Thyroid gland (tissue), 4 donors: ENCODE measurements around the gene TSPAN8. TPM values are rescaled to one million over a fixed set of nuclear protein-coding genes. Genes with fewer than 3 reads are reported as not detected.

Source experiments
- DNase-seq, 2 donors: peaks; one replicate each; pipeline ENCODE4 v3.0.0-alpha.2; 2019
- H3K27ac ChIP-seq, 3 donors: fragments of 200-600 bp; sonication (generic); 1 replicate in 2 of 3; 2 replicates in 1 of 3; pipeline ENCODE4 v1.5.1; 2016 to 2019; ENCODE audit warnings: mild to moderate bottlenecking in 1 of 3, moderate library complexity in 1 of 3
- H3K27me3 ChIP-seq: fragments of 200-600 bp; sonication (generic); one replicate; pipeline ENCODE4 v1.5.1; 2019
- H3K36me3 ChIP-seq, 2 donors: fragments of 200-600 bp; sonication (generic); one replicate each; pipeline ENCODE4 v1.5.1; 2016 to 2019
- H3K4me1 ChIP-seq, 2 donors: fragments of 200-600 bp; sonication (generic); one replicate each; pipeline ENCODE4 v1.5.1; 2017 to 2019
- H3K4me3 ChIP-seq, 3 donors: fragments of 200-600 bp; sonication (generic); replicated peaks in 1 of 3; 1 replicate in 2 of 3; 2 replicates in 1 of 3; pipeline ENCODE4 v1.5.1; 2016; ENCODE audit warnings: mild to moderate bottlenecking in 1 of 3
- H3K9me3 ChIP-seq: fragments of 200-600 bp; sonication (generic); one replicate; pipeline ENCODE4 v1.5.1; 2017
- POLR2A ChIP-seq, 2 donors: fragments of 450-650 bp; IDR thresholded peaks; one replicate each; pipeline ENCODE4 v1.6.1; 2017; ENCODE audit warnings: antibody characterized with exemption in 2 of 2, mild to moderate bottlenecking in 2 of 2, moderate library complexity in 1 of 2
- WGBS, 2 donors: methylation state at CpG; one replicate each; pipeline ENCODE4 v1.1.5; 2017; 5-methylcytosine and 5-hydroxymethylcytosine counted together
- intact Hi-C: fragments of 100-400 bp; cut with DNase I; formaldehyde crosslinking; loops from one replicate; pipeline ENCODE4 v1.15.1; 2023
- total RNA-seq, 4 donors: library from RNA; depleted of rRNA; stranded (reverse); fragments of >200 nt; gene quantifications; one replicate each; pipeline ENCODE4 v1.2.3, GENCODE V29; 2016
- TF ChIP-seq, protein P1 (sequence below), 6 experiments: fragments of 200-600 bp in 3 of 6; fragments of 450-650 bp in 3 of 6; sonication (generic) in 3 of 6; IDR thresholded peaks; one replicate each; pipeline ENCODE4 v1.5.1; 2016 to 2019; ENCODE audit warnings: antibody characterized with exemption in 6 of 6, mild to moderate bottlenecking in 2 of 6, inconsistent platforms in 1 of 6, moderate library complexity in 1 of 6

Gene TSPAN8
- total RNA-seq, 4 donors from 2014 or later = 3.7 to 9.6 (median 8.0) TPM

DNA sequence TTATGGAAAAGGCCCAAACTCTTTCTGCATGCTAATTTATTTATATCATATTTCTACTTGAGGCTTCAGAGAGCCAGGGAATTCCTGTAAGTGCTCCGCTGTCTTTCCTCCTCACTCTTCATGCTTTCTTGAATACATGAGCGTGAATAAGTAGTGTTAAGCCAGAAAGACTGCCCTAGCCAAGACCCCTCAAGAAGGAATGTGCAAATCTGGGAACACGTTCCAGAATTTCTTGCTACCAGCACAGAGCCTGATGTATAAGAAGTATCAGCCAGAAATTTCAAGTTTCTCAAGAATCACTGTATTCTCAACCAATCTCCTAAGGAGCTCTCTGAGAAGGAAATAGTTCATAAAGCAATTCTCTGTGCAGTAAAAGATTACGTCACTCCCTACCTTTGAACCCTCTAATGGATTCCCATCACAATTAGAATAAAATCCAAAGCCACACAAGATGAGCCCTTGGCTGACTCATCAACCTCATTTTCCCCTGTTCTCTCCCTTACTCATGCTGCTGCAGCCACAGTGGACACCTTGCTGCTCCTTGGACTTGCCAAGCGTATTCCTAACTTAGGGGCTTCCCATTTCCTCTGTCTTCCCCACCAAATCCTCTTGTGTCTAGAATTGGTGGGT lies 6.9 kb upstream of the TSPAN8 start:
- Histone ChIP-seq H3K4me3 (no peak overlapping the region), H3K9me3 (no peaks in the 10 kb centered on the region), H3K27me3 (no peaks in the 10 kb centered on the region), H3K27ac (peak overlapping the region; percentile 39 to 64 (median 53)), H3K4me1 (peaks cover 18 to 20% of the 10 kb centered on the region in 2 donors), H3K36me3 (no peaks in the 10 kb centered on the region)
- intact Hi-C loops = no loop called here
- 36 to 41% methylated on average over 5 of the region's 5 CpGs for WGBS, 2 donors
- no peak for TF ChIP-seq POLR2A (IDR thresholded peaks at IDR 0.05)
- TF ChIP-seq, protein P1, sequence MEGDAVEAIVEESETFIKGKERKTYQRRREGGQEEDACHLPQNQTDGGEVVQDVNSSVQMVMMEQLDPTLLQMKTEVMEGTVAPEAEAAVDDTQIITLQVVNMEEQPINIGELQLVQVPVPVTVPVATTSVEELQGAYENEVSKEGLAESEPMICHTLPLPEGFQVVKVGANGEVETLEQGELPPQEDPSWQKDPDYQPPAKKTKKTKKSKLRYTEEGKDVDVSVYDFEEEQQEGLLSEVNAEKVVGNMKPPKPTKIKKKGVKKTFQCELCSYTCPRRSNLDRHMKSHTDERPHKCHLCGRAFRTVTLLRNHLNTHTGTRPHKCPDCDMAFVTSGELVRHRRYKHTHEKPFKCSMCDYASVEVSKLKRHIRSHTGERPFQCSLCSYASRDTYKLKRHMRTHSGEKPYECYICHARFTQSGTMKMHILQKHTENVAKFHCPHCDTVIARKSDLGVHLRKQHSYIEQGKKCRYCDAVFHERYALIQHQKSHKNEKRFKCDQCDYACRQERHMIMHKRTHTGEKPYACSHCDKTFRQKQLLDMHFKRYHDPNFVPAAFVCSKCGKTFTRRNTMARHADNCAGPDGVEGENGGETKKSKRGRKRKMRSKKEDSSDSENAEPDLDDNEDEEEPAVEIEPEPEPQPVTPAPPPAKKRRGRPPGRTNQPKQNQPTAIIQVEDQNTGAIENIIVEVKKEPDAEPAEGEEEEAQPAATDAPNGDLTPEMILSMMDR (IDR thresholded peaks at IDR 0.05) = no peak
- DNase-seq = peak; percentile 9 to 17

DNA sequence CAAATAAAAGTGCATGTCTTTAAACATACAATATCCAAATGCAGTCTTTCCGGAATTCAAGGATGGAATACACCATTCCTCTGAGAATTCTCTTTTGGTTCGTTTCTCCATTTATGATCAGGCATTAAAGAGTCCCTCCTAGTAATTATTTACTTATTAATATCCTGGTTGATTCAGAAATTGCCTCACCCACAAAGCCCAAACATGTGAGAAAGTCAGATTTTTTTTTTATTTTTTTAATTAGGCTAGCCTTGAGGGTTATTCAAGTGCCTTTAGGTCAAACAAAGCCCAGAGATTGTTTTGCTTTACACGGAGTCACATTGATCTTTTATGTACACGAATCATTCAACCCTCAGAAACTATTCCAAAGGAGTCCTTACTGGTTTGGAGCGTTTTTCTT lies 6.4 kb upstream of the TSPAN8 start:
- Histone ChIP-seq H3K36me3 (no peaks in the 10 kb centered on the region), H3K27me3 (no peaks in the 10 kb centered on the region), H3K9me3 (no peaks in the 10 kb centered on the region), H3K4me3 (no peak overlapping the region), H3K27ac (peak overlapping the region; percentile 39 to 64 (median 53)), H3K4me1 (peaks cover 19 to 24% of the 10 kb centered on the region in 2 donors)
- WGBS, 2 donors = 43 to 48% methylated on average over 5 of the region's 5 CpGs
- TF ChIP-seq, protein P1 (IDR thresholded peaks at IDR 0.05) = no peak
- no peak for TF ChIP-seq POLR2A (IDR thresholded peaks at IDR 0.05)
- DNase-seq = no peak
- intact Hi-C loops = no loop called here

DNA sequence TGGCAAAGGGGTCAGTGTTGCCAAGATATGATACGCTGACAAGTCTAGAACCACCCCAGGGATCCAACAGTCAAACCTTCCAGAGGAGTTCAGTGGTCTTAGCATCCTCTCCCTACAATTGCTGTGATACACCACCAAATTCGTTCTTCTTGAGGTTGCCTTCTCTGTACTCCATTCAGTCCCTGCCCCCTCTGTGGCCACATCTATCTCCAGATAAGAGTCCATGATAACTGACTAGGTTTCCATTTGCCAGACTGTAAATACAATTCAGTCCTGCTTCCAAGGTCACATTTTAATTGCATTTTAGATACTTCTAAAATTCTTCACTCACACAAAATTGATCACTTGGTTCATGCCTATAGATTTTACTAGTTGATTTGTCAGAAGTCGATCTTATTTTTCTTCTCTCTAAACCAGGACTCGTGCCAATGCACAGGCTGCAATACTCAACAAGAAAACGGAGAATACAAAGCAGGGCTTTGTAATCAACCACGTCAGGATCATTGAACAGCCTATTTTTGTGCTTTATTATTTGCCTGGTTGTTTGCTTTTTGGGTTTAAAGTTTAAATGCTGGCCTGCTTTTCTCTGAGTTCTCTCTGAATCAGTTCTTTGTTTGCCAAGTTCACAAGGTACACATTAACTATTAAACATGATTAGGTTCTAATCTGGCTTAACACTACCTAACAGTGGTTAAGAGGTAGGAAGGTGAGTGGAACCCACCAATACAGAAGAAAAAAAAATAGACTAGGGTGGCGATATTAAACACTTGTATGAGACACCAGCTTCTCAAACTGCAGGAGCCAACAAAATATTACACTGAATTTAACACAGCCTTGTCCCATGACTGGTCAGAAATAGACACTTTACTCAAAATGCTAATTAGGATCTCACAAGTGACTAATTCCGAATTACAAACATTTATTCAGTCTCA lies 5.3 kb upstream of the TSPAN8 start:
- H3K36me3 ChIP-seq = no peaks in the 10 kb centered on the region
- 68 to 74% methylated on average over 8 of the region's 8 CpGs for WGBS, 2 donors
- TF ChIP-seq, protein P1 (IDR thresholded peaks at IDR 0.05) = no peak
- TF ChIP-seq POLR2A (IDR thresholded peaks at IDR 0.05) = no peak
- no peaks in the 10 kb centered on the region for H3K9me3 ChIP-seq
- H3K4me3 ChIP-seq = no peak overlapping the region
- intact Hi-C loops = no loop called here
- no peaks in the 10 kb centered on the region for H3K27me3 ChIP-seq
- peaks cover 29 to 33% of the 10 kb centered on the region in 2 donors for H3K4me1 ChIP-seq
- no peak for DNase-seq
- H3K27ac ChIP-seq = peak overlapping the region in 1 of 3 donors; percentile 64

DNA sequence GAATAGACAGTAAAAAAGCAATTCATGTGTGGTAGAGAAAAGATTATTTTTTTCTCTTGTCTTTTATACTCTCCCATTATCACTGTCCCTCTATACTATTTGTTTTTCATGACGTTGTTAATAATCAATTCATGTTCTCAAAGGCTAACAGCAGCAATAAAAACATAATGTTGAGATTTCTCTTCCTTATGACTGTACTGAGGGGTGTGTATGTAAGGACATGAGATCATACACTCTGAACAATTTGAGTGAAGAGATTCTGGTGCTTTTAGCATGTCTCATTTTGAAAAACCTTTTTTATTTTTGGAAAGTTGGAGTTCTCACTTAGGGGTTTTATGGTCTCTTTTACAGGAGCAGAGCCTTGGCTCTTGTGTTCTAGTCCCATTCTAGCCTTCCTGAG lies 3.8 kb upstream of the TSPAN8 start:
- no peaks in the 10 kb centered on the region for H3K36me3 ChIP-seq
- H3K27me3 ChIP-seq = no peaks in the 10 kb centered on the region
- no peak for TF ChIP-seq POLR2A (IDR thresholded peaks at IDR 0.05)
- TF ChIP-seq, protein P1 (IDR thresholded peaks at IDR 0.05) = no peak
- no peaks in the 10 kb centered on the region for H3K9me3 ChIP-seq
- H3K27ac ChIP-seq = no peak overlapping the region
- H3K4me3 ChIP-seq = no peak overlapping the region
- intact Hi-C loops = no loop called here
- no peak for DNase-seq
- H3K4me1 ChIP-seq = peaks cover 39 to 44% of the 10 kb centered on the region in 2 donors
- WGBS, 2 donors = 81 to 85% methylated on average over 1 of the region's 1 CpG

DNA sequence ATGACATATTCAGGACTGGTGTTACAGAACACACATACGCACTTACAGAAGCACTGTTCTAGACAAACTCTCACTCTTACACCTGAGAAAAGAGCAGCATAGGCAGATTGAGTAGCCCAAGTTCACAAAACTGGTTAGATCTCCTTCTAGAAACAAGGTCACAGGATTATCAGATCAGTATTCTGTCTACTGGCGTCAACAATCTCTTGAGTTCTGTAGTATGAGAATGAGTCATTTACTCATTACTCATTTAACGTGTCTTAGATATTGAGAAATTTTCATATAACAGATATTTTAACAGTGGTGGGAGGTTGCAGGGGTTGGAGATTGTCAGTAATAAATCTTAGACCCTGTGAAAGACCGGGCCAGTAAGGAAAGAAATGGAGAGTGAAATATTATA lies 2.8 kb upstream of the TSPAN8 start:
- WGBS, 2 donors = 83 to 95% methylated on average over 4 of the region's 4 CpGs
- peaks cover 39 to 44% of the 10 kb centered on the region in 2 donors for H3K4me1 ChIP-seq
- H3K9me3 ChIP-seq = no peaks in the 10 kb centered on the region
- no peak for DNase-seq
- no peak overlapping the region for H3K4me3 ChIP-seq
- no peak overlapping the region for H3K27ac ChIP-seq
- H3K36me3 ChIP-seq = no peaks in the 10 kb centered on the region
- TF ChIP-seq, protein P1 (IDR thresholded peaks at IDR 0.05) = no peak
- no peak for TF ChIP-seq POLR2A (IDR thresholded peaks at IDR 0.05)
- H3K27me3 ChIP-seq = no peaks in the 10 kb centered on the region
- intact Hi-C loops = no loop called here
